ENCODE data around the gene P2RX5.

The P2RX5 gene

DNA sequence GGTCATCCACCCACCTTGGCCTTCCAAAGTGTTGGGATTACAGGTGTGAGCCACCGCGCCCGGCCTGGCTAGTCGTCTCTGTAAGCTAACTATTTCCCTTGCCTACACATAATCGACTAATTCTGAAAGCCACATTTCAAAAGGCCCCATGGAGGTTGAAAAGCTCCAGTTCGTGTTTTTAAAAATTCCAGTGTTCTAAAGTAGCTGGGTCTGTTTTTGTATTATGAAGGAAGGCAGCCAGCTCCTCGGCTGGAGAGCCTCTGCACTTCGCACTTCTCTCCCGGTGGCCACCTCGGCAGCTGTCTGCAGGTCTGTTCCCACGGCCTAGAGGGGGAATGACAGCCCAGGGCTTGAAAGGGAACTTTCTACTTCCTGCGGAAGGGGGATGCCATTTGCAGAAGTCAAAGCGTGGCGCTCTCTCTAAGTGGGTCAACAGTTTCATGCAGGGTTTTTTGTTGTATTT lies 44.7 kb upstream of the P2RX5 start:
- Histone ChIP-seq H3K4me1 (ENCODE audit: insufficient read depth, low read length, poor library complexity, severe bottlenecking) (peaks cover 14% of the 10 kb centered on the region), H3K4me2 (ENCODE audit: low read depth, low read length, poor library complexity, severe bottlenecking) (no peak overlapping the region), H3K9me2 (replicated peaks; ENCODE audit: low read depth, low read length) (no peaks in the 10 kb centered on the region), H3K4me3 (ENCODE audit: low read length, poor library complexity, severe bottlenecking) (no peak overlapping the region), H3K79me2 (ENCODE audit: insufficient read depth, low read length) (no peaks in the 10 kb centered on the region), H3K9ac (ENCODE audit: low read depth, low read length, poor library complexity, severe bottlenecking) (no peak overlapping the region), H3K27me3 (ENCODE audit: insufficient read depth, low read length, poor library complexity, severe bottlenecking) (no peaks in the 10 kb centered on the region), H2AFZ (ENCODE audit: low read length) (no peak overlapping the region), H3K36me3 (ENCODE audit: insufficient read depth, low read length) (no peaks in the 10 kb centered on the region), H3F3A (ENCODE audit: low read depth) (no peaks in the 10 kb centered on the region), H3K9me3 (ENCODE audit: insufficient read depth, low read depth, low read length) (no peaks in the 10 kb centered on the region), H4K20me1 (ENCODE audit: insufficient read depth, low read length, poor library complexity, severe bottlenecking) (no peaks in the 10 kb centered on the region)
- TF ChIP-seq, protein P1, sequence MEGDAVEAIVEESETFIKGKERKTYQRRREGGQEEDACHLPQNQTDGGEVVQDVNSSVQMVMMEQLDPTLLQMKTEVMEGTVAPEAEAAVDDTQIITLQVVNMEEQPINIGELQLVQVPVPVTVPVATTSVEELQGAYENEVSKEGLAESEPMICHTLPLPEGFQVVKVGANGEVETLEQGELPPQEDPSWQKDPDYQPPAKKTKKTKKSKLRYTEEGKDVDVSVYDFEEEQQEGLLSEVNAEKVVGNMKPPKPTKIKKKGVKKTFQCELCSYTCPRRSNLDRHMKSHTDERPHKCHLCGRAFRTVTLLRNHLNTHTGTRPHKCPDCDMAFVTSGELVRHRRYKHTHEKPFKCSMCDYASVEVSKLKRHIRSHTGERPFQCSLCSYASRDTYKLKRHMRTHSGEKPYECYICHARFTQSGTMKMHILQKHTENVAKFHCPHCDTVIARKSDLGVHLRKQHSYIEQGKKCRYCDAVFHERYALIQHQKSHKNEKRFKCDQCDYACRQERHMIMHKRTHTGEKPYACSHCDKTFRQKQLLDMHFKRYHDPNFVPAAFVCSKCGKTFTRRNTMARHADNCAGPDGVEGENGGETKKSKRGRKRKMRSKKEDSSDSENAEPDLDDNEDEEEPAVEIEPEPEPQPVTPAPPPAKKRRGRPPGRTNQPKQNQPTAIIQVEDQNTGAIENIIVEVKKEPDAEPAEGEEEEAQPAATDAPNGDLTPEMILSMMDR (conservative IDR thresholded peaks at IDR 0.05; ENCODE audit: low read length) = no peak
- TF ChIP-seq EZH2phosphoT487 (IDR thresholded peaks at IDR 0.05; ENCODE audit: borderline replicate concordance) = no peak

DNA sequence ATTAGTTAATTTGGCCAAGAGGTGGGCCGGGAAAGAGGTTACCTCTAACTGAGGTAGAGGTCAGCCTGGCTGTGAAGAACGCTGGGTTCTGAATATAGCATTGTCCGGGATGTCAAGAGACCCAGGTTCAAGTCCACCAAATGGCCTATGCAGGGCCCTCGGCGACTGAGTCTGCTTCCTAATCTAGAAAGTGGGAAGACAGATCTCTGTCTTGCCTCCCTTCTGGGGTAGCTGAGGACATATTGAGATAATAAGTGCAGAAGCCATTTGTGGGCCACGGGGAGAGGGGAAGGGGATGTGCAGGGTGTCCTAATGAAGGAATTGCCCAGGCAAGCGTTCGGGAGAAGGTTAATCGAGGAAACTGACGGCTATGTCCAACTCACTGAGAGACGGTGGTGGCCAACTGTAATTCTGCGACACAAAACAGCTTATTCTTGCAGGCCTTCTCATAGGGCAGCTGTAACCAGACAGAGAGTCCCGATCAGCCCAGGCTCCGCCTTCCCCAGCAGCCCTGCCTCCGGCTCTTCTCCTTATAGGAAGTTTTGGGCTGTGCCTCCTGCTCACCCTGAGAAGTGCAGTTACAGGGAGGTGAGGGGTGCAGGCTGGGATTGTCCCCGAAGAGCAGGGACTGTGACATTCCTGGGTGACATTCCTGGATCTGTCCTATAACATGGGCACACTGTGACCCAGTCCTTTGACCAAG lies 43.6 kb upstream of the P2RX5 start:
- H3K9me2 ChIP-seq (replicated peaks; ENCODE audit: low read depth, low read length) = no peaks in the 10 kb centered on the region
- no peaks in the 10 kb centered on the region for H3K9me3 ChIP-seq (ENCODE audit: insufficient read depth, low read depth, low read length)
- H4K20me1 ChIP-seq (ENCODE audit: insufficient read depth, low read length, poor library complexity, severe bottlenecking) = no peaks in the 10 kb centered on the region
- no peaks in the 10 kb centered on the region for H3K79me2 ChIP-seq (ENCODE audit: insufficient read depth, low read length)
- no peaks in the 10 kb centered on the region for H3F3A ChIP-seq (ENCODE audit: low read depth)
- H3K4me1 ChIP-seq (ENCODE audit: insufficient read depth, low read length, poor library complexity, severe bottlenecking) = peaks cover 14% of the 10 kb centered on the region
- no peaks in the 10 kb centered on the region for H3K36me3 ChIP-seq (ENCODE audit: insufficient read depth, low read length)
- H3K9ac ChIP-seq (ENCODE audit: low read depth, low read length, poor library complexity, severe bottlenecking) = peak overlapping the region; percentile 26
- H2AFZ ChIP-seq (ENCODE audit: low read length) = no peak overlapping the region
- no peak for TF ChIP-seq EZH2phosphoT487 (IDR thresholded peaks at IDR 0.05; ENCODE audit: borderline replicate concordance)
- TF ChIP-seq, protein P1 (conservative IDR thresholded peaks at IDR 0.05; ENCODE audit: low read length) = no peak
- no peaks in the 10 kb centered on the region for H3K27me3 ChIP-seq (ENCODE audit: insufficient read depth, low read length, poor library complexity, severe bottlenecking)
- H3K4me3 ChIP-seq (ENCODE audit: low read length, poor library complexity, severe bottlenecking) = no peak overlapping the region
- H3K4me2 ChIP-seq (ENCODE audit: low read depth, low read length, poor library complexity, severe bottlenecking) = no peak overlapping the region

DNA sequence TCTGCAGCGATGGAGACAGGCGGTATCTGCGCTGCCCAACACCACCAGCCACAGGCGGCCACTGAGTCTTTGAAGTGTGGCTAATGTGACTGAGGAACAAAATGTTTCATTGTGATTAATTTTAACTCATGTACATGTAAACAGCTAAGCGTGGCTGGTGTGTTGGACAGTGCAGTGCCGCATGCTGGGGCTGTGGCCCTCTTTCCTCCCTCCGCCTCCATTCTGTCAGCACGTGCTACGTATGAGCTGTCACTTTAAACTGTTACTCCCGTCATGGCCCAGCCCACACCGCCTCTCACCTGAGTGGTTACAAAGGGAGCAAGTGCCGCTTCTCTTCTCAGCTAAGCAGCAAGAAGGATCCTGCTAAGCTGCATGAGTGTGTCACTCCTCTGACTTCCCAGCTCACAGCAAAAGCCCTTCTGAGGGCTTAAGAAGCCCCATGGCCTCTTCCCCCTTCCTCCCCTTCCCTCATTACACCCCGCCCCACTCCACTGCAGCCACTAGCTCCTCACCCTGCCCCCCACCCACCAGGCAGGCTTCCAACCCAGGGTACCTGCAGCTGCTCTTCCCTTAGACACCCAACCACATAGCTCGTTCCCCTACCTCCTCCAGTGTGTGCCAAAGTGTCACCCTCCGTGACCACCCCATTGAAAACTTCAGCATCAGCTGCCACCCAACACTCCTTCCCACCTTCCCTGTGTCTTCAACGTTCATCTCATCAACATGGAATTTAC lies 42.8 kb upstream of the P2RX5 start:
- TF ChIP-seq, protein P1 (conservative IDR thresholded peaks at IDR 0.05; ENCODE audit: low read length) = no peak
- no peak for TF ChIP-seq EZH2phosphoT487 (IDR thresholded peaks at IDR 0.05; ENCODE audit: borderline replicate concordance)
- H3K4me2 ChIP-seq (ENCODE audit: low read depth, low read length, poor library complexity, severe bottlenecking) = peak overlapping the region; percentile 22

More for the DNA sequence above, 42.8 kb upstream of the P2RX5 start:
- Histone ChIP-seq H2AFZ (ENCODE audit: low read length) (0 out of 2 replicates have a peak overlapping the region, but pooled peaks have one; percentile 16), H4K20me1 (ENCODE audit: insufficient read depth, low read length, poor library complexity, severe bottlenecking) (no peaks in the 10 kb centered on the region), H3K9me3 (ENCODE audit: insufficient read depth, low read depth, low read length) (no peaks in the 10 kb centered on the region), H3K9me2 (replicated peaks; ENCODE audit: low read depth, low read length) (no peaks in the 10 kb centered on the region), H3K27me3 (ENCODE audit: insufficient read depth, low read length, poor library complexity, severe bottlenecking) (no peaks in the 10 kb centered on the region), H3K36me3 (ENCODE audit: insufficient read depth, low read length) (no peaks in the 10 kb centered on the region), H3K79me2 (ENCODE audit: insufficient read depth, low read length) (no peaks in the 10 kb centered on the region), H3K4me3 (ENCODE audit: low read length, poor library complexity, severe bottlenecking) (no peak overlapping the region), H3F3A (ENCODE audit: low read depth) (no peaks in the 10 kb centered on the region), H3K4me1 (ENCODE audit: insufficient read depth, low read length, poor library complexity, severe bottlenecking) (peaks cover 14% of the 10 kb centered on the region), H3K9ac (ENCODE audit: low read depth, low read length, poor library complexity, severe bottlenecking) (peak overlapping the region; percentile 26)

All from Loucy (cell line).